ENCODE results near the gene MEF2A.

The MEF2A gene

DNA sequence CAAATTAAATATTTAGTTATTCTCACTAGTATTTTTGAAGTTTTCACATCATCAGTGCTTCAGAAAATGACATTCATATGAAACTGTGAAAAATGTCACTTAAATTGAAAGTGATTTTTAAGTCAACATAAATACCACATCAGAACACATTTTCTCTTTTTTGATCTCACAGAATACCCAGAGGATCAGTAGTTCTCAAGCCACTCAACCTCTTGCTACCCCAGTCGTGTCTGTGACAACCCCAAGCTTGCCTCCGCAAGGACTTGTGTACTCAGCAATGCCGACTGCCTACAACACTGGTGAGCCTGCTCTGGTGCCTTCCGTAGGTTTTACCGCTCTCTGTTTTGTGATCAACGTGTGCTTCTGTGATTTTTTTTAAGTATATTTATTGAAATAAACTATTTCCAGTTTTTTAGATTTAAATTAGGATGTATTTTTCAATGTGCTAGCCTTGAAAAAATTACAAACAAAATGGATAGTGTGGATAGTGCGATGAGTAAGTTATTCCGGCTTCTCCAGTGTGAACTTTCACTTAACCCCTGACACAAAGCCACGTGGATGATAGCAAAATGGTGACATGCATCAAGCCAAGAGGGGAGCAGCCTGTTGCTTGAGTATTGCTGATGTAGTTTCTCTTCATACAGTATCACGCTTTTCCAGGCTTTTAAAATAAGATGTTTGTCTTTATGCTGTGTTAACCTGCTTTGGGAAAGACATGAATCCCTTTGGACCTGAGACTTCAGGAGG, 140.9 kb downstream of the MEF2A start:
- no peak for DNase-seq

DNA sequence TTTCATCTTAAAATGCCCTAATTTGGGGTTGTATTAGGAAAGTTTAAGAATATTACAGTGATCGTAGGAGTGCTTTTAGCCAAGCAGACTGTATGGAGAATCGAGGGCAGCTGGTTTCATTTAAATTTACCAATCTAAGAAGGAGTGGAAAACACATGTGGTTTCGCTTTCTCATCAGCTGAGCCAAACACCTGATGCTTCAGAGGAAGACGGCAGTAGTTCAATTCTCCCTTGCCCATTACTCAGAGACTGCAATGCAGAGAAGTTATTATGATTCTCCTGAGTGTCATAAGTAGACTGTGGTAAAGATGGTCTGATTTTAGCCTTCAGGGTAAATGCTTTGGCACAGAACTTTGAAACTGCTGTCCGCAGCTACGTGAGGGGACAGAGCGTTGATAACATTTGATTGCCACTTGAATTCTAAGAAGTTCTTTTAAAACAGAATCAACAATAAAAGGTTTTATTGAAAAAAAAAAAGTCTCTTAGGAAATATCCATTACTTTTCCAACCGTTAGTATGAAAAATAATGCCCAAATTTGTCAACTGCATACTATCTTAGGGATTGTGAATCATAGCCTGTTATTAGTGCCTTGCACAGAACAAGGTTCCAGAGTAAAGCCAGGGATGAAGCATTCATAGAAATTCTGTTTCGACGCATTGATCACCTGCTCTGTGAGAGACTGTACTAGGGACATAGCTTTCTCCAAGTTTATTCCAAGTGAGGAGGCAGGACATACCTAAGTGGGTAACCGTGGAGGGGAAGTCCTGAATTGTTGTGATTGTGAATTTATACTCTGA, 141.9 kb downstream of the MEF2A start:
- DNase-seq = no peak

DNA sequence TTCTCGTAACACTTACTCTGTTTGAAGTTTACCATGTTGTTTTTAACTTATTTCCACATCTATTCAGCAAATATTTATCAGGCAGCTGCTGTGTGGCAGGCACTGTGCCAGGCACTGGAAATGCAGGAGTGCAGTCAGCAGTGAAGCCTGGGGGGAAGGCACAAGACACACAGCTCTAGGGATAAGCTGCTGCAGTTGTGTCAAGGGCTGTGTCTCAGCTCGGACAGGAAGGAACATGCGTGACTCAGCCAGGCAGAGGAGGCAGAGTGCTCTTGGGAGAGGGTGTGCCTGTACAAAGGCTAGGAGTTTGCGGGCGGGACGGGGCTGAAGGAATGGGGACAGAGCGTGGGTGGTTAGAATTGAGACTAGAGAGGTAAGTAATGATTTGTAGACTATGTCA, 142.8 kb downstream of the MEF2A start:
- DNase-seq = peak; percentile 67 to 83

DNA sequence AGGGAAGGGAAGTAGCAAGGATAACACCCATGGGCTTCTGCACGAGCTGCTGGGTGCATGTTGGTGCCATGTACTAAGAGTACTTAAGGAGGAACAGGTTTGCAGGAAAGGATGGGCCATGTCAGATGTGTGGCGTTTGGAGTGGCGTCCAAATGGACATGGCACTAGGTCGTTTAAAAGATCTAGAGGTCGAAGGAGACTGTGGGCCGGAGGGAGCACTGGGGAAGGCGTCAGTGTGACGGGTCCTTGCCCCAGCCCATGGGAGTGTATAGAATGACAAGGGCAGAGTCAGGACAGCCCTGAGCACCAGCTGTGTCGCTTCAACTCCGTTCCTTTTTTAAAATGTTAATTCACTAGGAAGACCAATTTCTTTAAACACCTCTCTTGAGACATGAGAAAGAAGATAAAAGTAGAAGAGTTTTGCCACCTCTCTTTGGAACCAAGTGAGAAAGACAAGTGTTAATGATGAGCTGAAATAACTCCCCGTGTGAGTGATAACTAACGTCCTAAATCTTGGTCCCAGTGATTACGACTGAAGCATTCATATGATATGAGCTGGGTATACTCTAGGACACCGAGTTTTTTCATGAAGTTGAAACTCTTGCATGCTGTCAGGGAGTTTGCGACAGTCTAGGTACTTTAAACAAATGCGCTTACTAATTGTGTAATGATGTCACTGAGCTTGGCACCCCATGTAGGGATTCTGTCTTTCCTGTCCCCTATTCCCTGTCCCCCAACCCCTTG, 143.6 kb downstream of the MEF2A start:
- no peak for DNase-seq

DNA sequence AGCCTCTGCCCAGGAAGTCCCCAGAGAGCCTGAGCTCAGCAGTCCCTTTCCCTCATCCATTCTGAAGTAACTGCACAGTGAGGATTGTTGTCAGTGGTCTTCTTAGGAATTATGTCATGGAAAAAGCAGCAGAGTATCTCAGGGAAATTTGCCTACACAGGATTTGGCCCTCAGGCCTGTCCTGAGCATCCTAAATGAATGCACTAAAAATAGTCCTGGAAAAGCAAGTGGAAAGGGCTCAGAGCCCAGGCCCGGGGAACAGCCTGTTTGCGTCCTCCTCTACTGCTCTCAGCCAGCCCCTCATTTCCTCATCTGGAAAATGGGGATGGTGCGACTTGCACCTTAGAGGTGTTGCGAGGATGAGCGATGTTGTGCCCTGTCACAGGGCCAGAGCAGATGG, 145.8 kb downstream of the MEF2A start:
- no peak for DNase-seq

DNA sequence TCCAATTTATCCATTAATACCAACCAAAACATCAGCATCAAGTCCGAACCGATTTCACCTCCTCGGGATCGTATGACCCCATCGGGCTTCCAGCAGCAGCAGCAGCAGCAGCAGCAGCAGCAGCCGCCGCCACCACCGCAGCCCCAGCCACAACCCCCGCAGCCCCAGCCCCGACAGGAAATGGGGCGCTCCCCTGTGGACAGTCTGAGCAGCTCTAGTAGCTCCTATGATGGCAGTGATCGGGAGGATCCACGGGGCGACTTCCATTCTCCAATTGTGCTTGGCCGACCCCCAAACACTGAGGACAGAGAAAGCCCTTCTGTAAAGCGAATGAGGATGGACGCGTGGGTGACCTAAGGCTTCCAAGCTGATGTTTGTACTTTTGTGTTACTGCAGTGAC, 146.6 kb downstream of the MEF2A start:
- DNase-seq = no peak

DNA sequence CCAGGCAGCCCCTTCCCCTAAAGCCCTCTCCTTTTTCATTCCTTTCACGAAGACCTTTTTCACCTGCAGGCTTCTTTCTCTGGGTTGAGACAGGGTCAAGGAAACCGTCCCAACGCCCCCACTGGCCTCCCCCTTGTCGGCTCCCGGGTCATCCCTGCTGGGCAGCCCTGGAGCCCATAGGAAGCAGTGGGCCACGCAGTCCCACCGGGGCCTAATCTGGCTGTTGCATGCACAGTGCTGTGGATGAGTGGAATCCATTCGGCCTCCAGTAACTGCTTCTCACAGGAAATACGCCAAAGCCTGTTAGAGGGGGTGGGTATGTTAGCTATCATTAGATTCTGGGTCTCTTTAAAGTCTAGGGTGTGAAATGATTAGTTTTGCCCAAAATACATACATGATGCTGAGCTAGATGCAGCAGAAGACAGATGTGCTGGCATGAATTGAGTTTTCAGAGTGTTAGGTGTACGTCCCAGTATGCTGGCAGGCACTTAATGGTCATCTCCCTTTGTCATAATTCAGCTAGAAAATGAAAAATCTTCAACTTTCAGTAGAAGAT, 150.8 kb downstream of the MEF2A start:
- DNase-seq = no peak

DNA sequence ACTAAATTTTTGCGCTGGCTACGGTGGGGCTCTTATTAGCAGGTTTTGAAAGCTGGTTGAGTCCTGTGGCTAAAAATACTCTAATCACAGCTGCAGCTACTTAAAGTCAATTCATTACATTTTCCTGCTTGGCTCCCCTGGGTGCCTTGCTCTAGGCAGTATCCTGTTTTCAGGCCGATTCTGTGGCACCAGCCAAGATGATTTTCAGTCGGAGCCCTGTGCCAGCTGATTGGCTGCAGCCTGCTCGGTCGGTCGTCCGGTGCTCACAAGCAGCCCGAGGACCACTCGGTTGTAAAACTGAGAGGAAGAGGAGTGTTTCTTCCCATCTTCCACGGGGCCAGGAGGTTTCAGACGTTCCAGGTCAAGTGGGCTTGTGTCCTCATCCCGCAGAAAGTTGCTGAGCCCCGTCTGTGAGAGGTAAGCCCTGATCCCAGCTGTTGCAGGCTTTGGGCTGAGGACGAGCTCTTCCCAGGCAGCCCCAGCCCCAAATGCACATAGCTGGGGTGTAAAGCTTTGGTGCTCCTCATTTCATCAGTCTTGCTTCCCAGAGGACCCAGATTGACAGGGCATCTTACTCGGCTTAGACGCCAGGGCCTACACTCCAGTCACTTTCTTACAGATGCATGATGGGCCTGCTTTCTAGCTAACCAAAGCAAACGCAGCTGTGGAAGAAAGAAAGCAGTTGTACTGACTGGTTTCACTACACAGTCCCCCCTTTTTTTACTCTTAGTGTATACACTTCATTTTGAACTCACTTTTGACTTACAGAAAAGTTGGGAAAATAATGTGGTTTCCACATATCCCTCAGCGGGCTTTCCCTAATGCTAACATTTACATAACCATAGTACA, 151.6 kb downstream of the MEF2A start:
- DNase-seq = no peak

DNA sequence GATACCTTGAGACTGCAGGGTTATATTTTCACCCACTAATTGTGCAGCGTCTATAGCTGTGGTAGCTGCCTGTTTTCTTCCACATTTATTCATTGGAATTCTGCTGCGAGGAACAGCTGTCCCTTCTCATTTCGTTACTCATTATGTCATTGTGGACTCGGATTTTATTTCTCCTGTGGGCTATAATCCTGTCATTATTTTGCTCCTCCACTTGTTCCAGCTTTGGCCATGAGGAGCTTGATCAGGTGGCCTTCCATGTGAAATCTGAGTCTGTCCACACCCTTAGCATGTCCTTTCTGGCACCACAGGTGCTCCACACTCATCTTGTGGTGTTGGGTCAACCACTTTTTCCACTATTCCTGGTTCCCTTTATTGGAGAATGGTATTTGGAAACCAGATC, 152.6 kb downstream of the MEF2A start:
- DNase-seq = no peak

DNA sequence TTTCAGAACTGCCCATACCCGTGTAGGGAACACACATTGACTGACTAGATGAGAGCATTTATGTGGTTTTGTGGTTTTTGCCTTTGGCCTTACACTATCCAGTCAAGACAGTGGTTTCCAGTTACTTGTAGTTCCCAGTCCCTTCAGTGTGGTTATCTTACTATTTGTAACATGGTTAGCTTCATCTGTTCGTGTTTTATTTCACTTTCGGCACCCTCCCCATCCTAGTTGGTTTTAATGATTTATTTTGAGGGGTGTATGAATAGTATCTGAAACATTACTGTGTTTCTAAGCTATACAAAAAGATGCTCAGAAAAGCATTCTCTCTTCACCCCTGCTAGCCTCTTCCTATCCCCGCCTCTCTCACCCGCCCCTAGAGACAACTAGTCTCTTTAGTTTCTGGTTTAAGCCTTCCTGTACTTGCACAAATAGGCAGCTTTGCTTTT, 153.3 kb downstream of the MEF2A start:
- DNase-seq = peak in 1 of 2 donors; percentile 25

DNA sequence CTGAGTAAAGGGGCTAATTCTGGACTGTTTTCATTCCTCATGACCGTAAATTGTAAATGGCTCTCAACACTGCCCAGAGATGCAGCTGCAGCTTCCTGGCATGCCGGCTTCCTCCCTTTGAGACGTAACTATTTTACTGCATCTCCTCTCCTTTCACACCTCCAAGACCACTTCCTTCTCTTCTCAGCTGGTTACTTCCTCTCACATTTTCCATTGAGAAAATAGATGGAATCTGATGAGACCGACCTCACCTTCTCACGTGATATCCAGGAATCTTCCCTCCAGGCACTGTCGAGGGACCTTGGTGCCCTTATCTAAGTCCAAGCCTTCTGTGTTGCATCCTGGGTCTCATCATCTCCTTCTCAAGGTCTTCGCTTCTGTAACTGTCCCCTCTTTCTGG, 154.7 kb downstream of the MEF2A start:
- DNase-seq = no peak

DNA sequence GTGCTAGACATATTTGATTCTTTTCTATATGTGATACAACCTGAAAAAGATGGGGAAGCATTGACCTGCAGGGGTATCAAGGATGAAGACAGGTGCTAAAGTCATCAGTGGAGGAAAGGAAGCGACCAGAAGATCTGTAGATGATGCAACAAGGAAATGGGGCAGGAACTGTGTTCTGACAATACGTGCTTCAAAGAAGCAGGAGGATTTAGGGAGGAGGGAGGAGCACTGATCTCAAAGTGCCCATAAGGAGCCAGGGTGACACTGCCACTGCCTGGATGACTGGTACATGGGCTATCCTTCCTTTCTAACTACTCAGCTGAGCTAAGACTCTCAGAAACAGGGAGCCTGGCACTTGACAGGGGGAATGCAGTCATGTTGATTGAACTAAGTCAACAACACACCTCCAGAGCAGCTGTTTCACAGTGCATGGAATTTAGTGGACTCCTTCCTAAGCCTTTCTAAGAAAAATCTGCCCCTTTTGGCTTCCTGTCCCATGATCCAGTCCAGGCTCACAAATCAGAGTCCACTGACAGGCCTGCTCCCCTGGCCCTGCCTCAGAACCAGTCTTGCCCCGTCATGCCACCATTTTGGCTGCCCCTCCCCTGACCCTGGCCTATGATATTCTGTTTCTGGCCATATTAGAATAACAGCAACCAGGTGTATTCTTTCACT, 155.5 kb downstream of the MEF2A start:
- DNase-seq = no peak

DNA sequence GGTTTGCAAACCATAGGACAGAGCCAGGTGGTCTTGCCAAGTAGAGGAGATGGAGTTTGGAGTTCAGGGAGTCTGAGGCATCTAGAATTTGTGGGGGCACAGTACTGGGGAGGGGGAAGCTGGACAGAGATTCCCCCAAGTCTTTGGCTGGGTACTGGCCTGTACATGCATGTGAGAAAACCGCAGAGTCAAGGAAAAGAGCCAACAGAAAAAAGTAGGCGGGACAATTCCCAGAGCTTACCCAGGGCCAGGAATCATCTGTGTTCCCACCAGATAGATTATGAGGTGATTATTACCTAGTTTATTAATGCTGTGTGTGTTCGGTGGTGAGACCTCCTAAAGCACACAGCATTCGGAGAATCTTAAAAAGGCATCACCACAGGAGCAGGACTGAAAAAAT, 156.1 kb downstream of the MEF2A start:
- DNase-seq = no peak

DNA sequence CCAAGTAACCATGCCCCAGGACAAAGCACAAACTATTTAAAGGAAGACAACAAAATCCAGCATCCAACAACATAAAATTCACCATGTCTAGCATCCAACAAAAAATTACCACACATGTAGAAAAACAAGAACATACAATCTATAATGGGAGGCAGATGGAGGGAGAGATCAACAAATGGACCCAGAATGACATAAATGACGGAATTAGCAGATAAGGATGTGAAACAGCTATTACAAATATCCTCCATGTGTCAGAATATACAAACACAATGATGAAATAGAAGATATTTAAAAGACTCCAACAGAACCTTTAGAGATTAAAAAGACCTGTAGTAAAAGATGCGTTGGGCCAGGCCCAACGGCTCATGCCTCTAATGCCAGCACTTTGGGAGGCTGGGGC, 156.6 kb downstream of the MEF2A start:
- DNase-seq = no peak

DNA sequence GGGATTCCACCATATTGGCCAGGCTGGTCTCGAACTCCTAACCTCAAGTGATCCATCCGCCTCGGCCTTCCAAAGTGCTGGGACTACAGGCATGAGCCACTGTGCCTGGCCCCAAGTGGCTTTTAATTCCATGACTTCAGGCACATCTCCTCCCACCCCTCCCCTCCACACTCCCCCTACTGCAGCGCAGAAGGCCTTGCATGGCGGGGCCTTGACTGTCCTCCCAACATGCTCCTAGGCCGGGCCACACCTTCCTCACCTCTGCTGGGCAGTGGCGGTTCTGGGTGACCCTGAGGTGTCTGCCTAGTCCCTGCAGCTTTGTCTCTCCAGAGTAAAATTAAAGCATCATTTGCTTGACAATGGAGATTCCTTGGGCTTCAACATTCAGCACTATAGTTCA, 160.5 kb downstream of the MEF2A start:
- no peak for DNase-seq

DNA sequence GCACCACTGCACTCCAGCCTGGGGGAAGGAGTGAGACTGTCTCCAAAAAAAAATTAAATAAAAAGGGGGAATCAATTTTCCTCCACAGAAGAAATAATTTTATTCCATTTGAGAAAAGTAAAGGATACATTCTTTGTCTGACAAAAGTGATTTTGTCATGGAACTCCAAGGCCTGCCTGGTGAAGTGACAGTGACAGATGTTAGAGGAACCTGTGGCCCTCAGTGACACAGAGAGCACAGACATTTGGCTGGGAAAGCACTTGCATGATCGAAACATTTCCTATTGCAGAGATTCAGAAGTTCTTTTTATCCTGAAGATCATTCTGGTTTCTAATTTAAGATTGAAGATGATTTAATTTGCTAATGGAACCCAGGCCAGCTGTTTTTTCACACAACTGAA, 161.5 kb downstream of the MEF2A start:
- no peak for DNase-seq

DNA sequence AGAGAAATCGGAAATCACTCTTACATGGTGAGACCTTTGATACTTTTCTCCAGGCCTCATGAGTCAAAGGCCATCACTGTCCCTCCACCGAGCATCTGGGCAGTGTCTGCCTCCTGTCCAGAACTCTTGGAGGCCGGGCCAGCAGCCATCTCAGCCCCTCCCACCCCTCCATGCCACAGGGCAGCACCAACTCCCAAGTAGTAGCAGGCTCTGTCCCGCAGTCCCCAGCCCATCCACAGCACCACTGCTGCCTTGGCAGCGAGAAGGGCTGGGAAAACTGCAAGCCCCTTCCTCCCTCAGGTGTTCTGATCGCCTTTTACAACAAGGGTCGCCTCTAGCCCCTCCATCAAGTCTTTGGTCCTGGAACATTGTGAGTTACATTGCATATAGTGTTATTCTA, 161.9 kb downstream of the MEF2A start:
- DNase-seq = no peak

DNA sequence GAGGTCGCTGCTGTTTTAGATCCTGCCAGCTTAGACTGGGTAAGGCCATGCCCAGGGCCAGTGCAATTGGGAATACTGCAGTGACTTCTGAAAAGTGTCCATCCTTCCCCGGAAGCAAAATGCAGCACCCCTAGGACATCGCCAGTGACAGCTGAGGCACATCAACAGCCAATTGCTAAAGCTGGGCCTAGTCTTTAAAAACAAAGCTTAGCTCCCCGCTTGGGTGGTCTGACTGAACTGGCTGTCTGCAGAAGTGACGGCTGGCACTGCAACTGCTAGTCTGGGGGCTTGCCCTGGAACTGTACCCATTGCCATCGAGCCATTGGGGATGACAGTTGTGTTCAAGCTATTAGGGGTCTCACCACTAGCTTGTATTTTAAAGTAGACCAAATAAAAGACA, 163.1 kb downstream of the MEF2A start:
- DNase-seq = no peak

DNA sequence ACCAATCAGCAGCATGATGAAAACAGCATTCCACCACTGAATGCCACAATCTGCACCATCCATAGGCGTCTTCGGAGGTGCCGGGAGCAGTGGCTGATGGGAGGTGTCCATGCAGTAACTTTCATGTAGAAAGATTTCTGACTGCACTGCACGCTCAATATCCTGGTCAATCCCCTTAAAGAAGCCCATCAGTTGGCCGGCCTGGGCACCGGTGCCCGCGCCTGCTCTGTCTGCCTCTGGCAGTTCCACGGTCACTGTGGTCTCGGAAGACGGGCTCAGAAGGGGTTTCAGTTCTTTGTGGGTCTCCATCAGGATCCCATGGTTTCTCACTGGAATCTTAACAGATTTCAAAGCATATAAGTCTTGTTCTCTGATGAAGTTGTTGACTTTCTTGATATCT, 163.5 kb downstream of the MEF2A start:
- no peak for DNase-seq

DNA sequence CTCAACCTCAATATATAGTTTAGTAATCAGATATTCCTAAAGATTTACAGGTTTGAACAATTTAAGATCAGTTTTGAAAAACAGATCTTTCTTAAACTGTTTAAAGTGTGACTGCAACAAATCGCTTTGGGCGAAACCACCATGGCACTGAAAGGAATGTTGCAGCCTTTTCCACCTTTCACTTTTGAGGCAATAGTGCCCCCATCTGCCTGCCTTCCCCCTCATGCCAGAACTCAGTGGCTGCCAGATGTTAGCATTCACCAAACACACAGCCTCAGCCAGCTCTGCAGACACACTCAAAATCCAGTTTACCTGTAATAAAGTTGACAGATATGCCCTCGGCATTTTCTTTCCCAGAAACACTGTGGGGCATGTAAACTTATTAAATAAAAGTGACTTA, 164.1 kb downstream of the MEF2A start:
- DNase-seq = no peak

DNA sequence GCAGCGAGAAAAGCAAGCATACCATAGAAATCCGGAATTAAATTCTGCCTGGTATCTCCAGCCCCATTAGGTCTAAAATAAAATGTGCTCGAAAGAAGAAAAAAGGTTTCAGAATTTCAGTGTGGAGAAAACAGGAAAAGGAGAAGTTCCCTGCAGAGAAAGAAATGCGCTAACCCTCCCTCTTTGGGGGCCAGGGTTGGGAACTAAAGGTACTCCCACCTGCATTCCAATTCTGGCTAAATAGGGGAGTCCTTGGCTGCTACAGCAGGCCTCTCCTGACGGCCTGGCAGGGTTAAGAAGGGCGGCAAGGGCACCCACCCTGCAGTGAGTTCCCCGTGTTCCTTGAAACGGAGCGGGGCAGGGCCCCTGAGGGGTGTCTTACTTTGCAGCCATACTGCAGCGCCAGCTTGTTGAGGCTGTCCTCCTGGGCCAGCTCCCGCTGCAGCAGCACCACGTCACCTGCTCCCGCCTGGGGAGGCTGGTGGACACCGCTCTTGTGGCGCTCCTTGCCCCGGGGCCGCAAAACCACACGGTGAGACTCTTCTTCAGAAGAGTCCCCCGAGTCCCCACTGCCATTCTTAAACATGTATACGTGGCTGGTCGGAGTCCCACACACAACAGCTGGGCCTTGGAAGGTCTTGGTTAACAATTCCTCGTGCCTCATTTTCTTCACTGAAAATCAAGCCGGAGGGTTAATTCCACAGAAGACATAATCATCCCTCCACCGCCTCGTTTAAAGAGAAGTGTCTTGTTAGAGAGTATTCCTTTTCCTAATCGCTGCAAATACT, 165.7 kb downstream of the MEF2A start:
- DNase-seq = no peak

Measured in inflammatory macrophage (primary cell).